GM18909 (cell line): ENCODE measurements around the gene NPPB.

Experiments
- ATAC-seq: cut with Tn5 transposase; IDR thresholded peaks from one replicate; pipeline ENCODE4 v1.9.1; 2021; ENCODE audit warnings: mild to moderate bottlenecking; ENCODE audit not compliant: unreplicated experiment, poor library complexity

Gene NPPB

GRCh38 chr1:11836955-11837766 is 21.6 kb downstream of the NPPB start:
- ATAC-seq = no peak

GRCh38 chr1:11835441-11836225 is 23.1 kb downstream of the NPPB start:
- no peak for ATAC-seq

GRCh38 chr1:11833900-11834299 is 24.8 kb downstream of the NPPB start:
- ATAC-seq = no peak

- no peak for ATAC-seq
Observed at GRCh38 chr1:11833497-11833896, 25.2 kb downstream of the NPPB start.

GRCh38 chr1:11831945-11832725 is 26.6 kb downstream of the NPPB start:
- ATAC-seq = no peak

GRCh38 chr1:11828511-11828910 is 30.2 kb downstream of the NPPB start:
- no peak for ATAC-seq

- no peak for ATAC-seq
Observed at GRCh38 chr1:11826946-11827345, 31.8 kb downstream of the NPPB start.

GRCh38 chr1:11825131-11825530 is 33.6 kb downstream of the NPPB start:
- no peak for ATAC-seq

- no peak for ATAC-seq
Observed at GRCh38 chr1:11823366-11824137, 35.2 kb downstream of the NPPB start.

- ATAC-seq = no peak
Observed at GRCh38 chr1:11822091-11822490, 36.7 kb downstream of the NPPB start.

GRCh38 chr1:11817192-11817591 is 41.6 kb downstream of the NPPB start:
- ATAC-seq = no peak

GRCh38 chr1:11813021-11813420 is 45.7 kb downstream of the NPPB start:
- no peak for ATAC-seq
